ENCODE measurements around the gene FAM161B.

DNA sequence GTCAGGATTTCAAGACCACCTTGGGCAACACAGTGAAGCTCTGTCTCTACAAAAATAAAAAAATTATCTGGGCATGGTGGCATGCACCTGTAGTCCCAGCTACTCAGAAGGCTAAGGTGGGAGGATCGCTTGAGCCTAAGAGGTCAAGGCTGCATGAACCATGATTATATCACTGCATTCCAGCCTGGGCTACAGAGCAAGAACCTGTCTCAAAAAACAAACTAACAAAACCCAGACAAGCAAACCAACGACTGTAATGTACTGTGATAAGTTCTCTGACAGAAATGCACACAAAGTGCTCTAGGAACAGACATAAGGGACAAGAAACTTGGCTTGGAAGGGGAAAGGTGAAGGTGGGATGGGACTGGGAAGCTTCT, 46.8 kb upstream of the FAM161B start:
- TF ChIP-seq, protein P1, sequence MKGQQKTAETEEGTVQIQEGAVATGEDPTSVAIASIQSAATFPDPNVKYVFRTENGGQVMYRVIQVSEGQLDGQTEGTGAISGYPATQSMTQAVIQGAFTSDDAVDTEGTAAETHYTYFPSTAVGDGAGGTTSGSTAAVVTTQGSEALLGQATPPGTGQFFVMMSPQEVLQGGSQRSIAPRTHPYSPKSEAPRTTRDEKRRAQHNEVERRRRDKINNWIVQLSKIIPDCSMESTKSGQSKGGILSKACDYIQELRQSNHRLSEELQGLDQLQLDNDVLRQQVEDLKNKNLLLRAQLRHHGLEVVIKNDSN (IDR thresholded peaks at IDR 0.05; ENCODE audit: borderline replicate concordance, low read depth), result no peak
- TF ChIP-seq, protein P2, sequence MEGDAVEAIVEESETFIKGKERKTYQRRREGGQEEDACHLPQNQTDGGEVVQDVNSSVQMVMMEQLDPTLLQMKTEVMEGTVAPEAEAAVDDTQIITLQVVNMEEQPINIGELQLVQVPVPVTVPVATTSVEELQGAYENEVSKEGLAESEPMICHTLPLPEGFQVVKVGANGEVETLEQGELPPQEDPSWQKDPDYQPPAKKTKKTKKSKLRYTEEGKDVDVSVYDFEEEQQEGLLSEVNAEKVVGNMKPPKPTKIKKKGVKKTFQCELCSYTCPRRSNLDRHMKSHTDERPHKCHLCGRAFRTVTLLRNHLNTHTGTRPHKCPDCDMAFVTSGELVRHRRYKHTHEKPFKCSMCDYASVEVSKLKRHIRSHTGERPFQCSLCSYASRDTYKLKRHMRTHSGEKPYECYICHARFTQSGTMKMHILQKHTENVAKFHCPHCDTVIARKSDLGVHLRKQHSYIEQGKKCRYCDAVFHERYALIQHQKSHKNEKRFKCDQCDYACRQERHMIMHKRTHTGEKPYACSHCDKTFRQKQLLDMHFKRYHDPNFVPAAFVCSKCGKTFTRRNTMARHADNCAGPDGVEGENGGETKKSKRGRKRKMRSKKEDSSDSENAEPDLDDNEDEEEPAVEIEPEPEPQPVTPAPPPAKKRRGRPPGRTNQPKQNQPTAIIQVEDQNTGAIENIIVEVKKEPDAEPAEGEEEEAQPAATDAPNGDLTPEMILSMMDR (IDR thresholded peaks at IDR 0.05), result no peak
- no peak for TF ChIP-seq MXI1 (IDR thresholded peaks at IDR 0.05; ENCODE audit: low read depth, low read length)
- TF ChIP-seq, protein P3, sequence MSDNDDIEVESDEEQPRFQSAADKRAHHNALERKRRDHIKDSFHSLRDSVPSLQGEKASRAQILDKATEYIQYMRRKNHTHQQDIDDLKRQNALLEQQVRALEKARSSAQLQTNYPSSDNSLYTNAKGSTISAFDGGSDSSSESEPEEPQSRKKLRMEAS (IDR thresholded peaks at IDR 0.05; ENCODE audit: low read depth), result no peak
- no peak for TF ChIP-seq TAF1 (IDR thresholded peaks at IDR 0.05; ENCODE audit: borderline replicate concordance, low read depth, low read length)
- no peak for TF ChIP-seq GATA2 (CRISPR knock-in tag; IDR thresholded peaks at IDR 0.05)
- no peak for TF ChIP-seq CHD2 (IDR thresholded peaks at IDR 0.05; ENCODE audit: low read length, partially characterized antibody)
- no peak for TF ChIP-seq RAD21 (IDR thresholded peaks at IDR 0.05; ENCODE audit: low read length)
- TF ChIP-seq, protein P4, sequence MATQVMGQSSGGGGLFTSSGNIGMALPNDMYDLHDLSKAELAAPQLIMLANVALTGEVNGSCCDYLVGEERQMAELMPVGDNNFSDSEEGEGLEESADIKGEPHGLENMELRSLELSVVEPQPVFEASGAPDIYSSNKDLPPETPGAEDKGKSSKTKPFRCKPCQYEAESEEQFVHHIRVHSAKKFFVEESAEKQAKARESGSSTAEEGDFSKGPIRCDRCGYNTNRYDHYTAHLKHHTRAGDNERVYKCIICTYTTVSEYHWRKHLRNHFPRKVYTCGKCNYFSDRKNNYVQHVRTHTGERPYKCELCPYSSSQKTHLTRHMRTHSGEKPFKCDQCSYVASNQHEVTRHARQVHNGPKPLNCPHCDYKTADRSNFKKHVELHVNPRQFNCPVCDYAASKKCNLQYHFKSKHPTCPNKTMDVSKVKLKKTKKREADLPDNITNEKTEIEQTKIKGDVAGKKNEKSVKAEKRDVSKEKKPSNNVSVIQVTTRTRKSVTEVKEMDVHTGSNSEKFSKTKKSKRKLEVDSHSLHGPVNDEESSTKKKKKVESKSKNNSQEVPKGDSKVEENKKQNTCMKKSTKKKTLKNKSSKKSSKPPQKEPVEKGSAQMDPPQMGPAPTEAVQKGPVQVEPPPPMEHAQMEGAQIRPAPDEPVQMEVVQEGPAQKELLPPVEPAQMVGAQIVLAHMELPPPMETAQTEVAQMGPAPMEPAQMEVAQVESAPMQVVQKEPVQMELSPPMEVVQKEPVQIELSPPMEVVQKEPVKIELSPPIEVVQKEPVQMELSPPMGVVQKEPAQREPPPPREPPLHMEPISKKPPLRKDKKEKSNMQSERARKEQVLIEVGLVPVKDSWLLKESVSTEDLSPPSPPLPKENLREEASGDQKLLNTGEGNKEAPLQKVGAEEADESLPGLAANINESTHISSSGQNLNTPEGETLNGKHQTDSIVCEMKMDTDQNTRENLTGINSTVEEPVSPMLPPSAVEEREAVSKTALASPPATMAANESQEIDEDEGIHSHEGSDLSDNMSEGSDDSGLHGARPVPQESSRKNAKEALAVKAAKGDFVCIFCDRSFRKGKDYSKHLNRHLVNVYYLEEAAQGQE (IDR thresholded peaks at IDR 0.05; ENCODE audit: low read depth, low read length), result no peak
- TF ChIP-seq FOXM1 (IDR thresholded peaks at IDR 0.05; ENCODE audit: low read depth), result no peak
- no peak for TF ChIP-seq MEF2A (IDR thresholded peaks at IDR 0.05; ENCODE audit: borderline replicate concordance, low read depth)
- no peak for TF ChIP-seq POLR2AphosphoS5 (IDR thresholded peaks at IDR 0.05; ENCODE audit: low read depth, low read length)
- no peak for TF ChIP-seq SMC3 (IDR thresholded peaks at IDR 0.05; ENCODE audit: low read depth, low read length)

Data from SK-N-SH (cell line).